Cortex of kidney (tissue), 1 donor: Measurements from ENCODE around the gene WNT10A.
"Not testable (repeated sequence)": the region's sequence is repeated elsewhere in the genome, so short reads cannot be mapped to it uniquely, and the experiment has no call there.

Experiments
- DNase-seq: peaks from one replicate; lab custom pipeline; 2025; lab: John Stamatoyannopoulos, UW

The WNT10A gene

DNA sequence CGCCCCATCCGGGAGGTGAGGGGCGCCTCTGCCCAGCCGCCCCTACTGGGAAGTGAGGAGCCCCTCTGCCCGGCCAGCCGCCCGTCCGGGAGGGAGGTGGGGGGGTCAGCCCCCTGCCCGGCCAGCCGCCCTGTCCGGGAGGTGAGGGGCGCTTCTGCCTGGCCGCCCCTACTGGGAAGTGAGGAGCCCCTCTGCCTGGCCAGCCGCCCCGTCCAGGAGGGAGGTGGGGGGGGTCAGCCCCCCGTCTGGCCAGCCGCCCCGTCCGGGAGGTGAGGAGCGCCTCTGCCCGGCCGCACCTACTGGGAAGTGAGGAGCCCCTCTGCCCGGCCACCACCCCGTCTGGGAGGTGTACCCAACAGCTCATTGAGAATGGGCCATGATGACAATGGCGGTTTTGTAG is 51.1 kb downstream of the WNT10A start:
- not testable (repeated sequence) for DNase-seq
